ENCODE measurements around the gene RPS4Y1.

GRCh38 chrY:2857686-2858085, 16.3 kb downstream of the RPS4Y1 start:
- no peak for TF ChIP-seq EZH2 (IDR thresholded peaks at IDR 0.05)
- TF ChIP-seq POLR2AphosphoS5 (IDR thresholded peaks at IDR 0.05; ENCODE audit: borderline replicate concordance, low read depth, low read length), result no peak
- no peak for TF ChIP-seq FOXP2 (optimal IDR thresholded peaks at IDR 0.05; ENCODE audit: control extremely low read depth, extremely low read length, insufficient read depth)

All from SK-N-MC (cell line).